ENCODE measurements around the gene CORO2A. TPM values are rescaled to one million over a fixed set of nuclear protein-coding genes. Genes with fewer than 3 reads are reported as not detected.

CORO2A gene
- total and polyA plus RNA-seq, 2 of the 8 experiments (the other 6 are each of a cell fraction or from before 2014, with no cell fraction given): 13.7 to 27.9 TPM

- peak overlapping the region; percentile 38; the same call in 1 of the 2 replicates for H3K27ac ChIP-seq (ENCODE audit: low read depth, low read length)
- H2BK20ac ChIP-seq (ENCODE audit: low read length): peak overlapping the region; percentile 48
- H4K91ac ChIP-seq (replicated peaks; ENCODE audit: insufficient read length, low read length): peak overlapping the region; percentile 83
- H3K36me3 ChIP-seq (ENCODE audit: control insufficient read depth in 2 of 4, insufficient read depth in 4 of 4, low read length in 3 of 4): peaks cover 0 to 3% (median 0%) of the 10 kb centered on the region in 4 experiments; a peak in 1 of 8 replicates
- H4K20me1 ChIP-seq (replicated peaks in 1 of 2; ENCODE audit: control insufficient read depth in 1 of 2, insufficient read depth in 2 of 2, low read length in 2 of 2): no peaks in the 10 kb centered on the region
- H3K23me2 ChIP-seq (ENCODE audit: low read depth, low read length): no peaks in the 10 kb centered on the region
- 0 out of 2 replicates have a peak overlapping the region, but pooled peaks have one; percentile 2 for H2BK15ac ChIP-seq (ENCODE audit: low read length)
- 0 out of 2 replicates have a peak overlapping the region, but pooled peaks have one; percentile 18 for H2AK5ac ChIP-seq (ENCODE audit: low read depth, low read length)
- TF ChIP-seq CBX8 (IDR thresholded peaks at IDR 0.05; ENCODE audit: borderline replicate concordance, low read depth, low read length) (no peak), TEAD4 (IDR thresholded peaks at IDR 0.05; ENCODE audit: low read depth, low read length) (no peak), CREB1 (IDR thresholded peaks at IDR 0.05) (no peak), SIX5 (IDR thresholded peaks at IDR 0.05; ENCODE audit: low read depth, low read length) (no peak)
- peaks cover 8 to 28% (median 17%) of the 10 kb centered on the region in 4 experiments for H3K4me1 ChIP-seq (replicated peaks in 1 of 4; ENCODE audit: control insufficient read depth in 3 of 4, insufficient read depth in 4 of 4, low read length in 3 of 4)
- no peak overlapping the region for H3K4ac ChIP-seq (replicated peaks; ENCODE audit: insufficient read length, low read depth, low read length)
- peak overlapping the region; percentile 13; the same call in 1 of the 2 replicates for H2BK5ac ChIP-seq (ENCODE audit: low read depth, low read length)
- peak overlapping the region; percentile 98; the same call in 1 of the 2 replicates for H2BK12ac ChIP-seq (ENCODE audit: low read depth, low read length)
- H3K56ac ChIP-seq (replicated peaks; ENCODE audit: insufficient read length, low read depth, low read length): no peak overlapping the region
- H3K14ac ChIP-seq (ENCODE audit: insufficient read length): no peak overlapping the region
- ChIA-PET POLR2A (ENCODE audit: partially characterized antibody) (interaction anchor here (0.7 to 4.0 kb wide), 10 partner anchors 9 to 135 kb away, joined by 3 to 27 read pairs (median 5); partner anchors contain the start of gene TBC1D2), CTCF (ENCODE audit: partially characterized antibody) (interaction anchor here (0.6 to 7.6 kb wide), 8 partner anchors 8 to 382 kb away, joined by 3 to 62 read pairs (median 6); partner anchors contain the start of gene CORO2A)
- WGBS, 2 experiments (ENCODE audit: extremely low coverage in 1 of 2, insufficient coverage in 1 of 2, insufficient read length in 1 of 2, insufficient replicate concordance in 2 of 2, low coverage in 1 of 2, low lambda C conversion rate in 2 of 2, missing lambda C conversion rate in 1 of 2): 77% methylated on average over 7 of the region's 7 CpGs; no CpG with 5 or more reads in 1 of the 2 experiments
- H3K79me2 ChIP-seq (ENCODE audit: control insufficient read depth in 1 of 2, insufficient read depth in 2 of 2, low read length in 2 of 2): no peaks in the 10 kb centered on the region
- no peak for FAIRE-seq
- peak overlapping the region; percentile 37 to 38; a peak in 3 of 4 replicates for H3K4me2 ChIP-seq (ENCODE audit: insufficient read depth in 1 of 2, low read depth in 2 of 2, low read length in 2 of 2)
- H2AFZ ChIP-seq (ENCODE audit: low read length): no peak overlapping the region
- H4K5ac ChIP-seq (ENCODE audit: insufficient read length, low read depth, low read length): no peak overlapping the region
- H3K9ac ChIP-seq (replicated peaks in 1 of 4; ENCODE audit: extremely low read depth in 1 of 4, low read depth in 3 of 4, low read length in 3 of 4): peak overlapping the region in 1 of 4 experiments; percentile 22; a peak in 1 of 7 replicates
- DNase-seq (ENCODE audit: low read depth in 1 of 2, low spot score in 2 of 2): no peak
- no peak overlapping the region for H4K8ac ChIP-seq (ENCODE audit: extremely low read depth, insufficient read depth, low read length)
- no peaks in the 10 kb centered on the region for H3K79me1 ChIP-seq (ENCODE audit: low read depth, low read length)
- H3K9me3 ChIP-seq (ENCODE audit: insufficient read depth in 2 of 2, low read depth in 1 of 2, low read length in 1 of 2): no peaks in the 10 kb centered on the region
- H3K23ac ChIP-seq (ENCODE audit: insufficient read length): no peak overlapping the region
- H3K18ac ChIP-seq (ENCODE audit: extremely low read depth, low read length): no peak overlapping the region
- peak overlapping the region in 1 of 4 experiments; percentile 23; a peak in 1 of 8 replicates for H3K4me3 ChIP-seq (ENCODE audit: extremely low read depth in 1 of 4, insufficient read depth in 2 of 4, low read depth in 3 of 4, low read length in 4 of 4)
- no peaks in the 10 kb centered on the region for H3K27me3 ChIP-seq (replicated peaks in 1 of 4; ENCODE audit: control insufficient read depth in 3 of 4, extremely low read depth in 1 of 4, insufficient read depth in 3 of 4, low read length in 3 of 4)
- H2BK120ac ChIP-seq (replicated peaks; ENCODE audit: low read depth, low read length): peak overlapping the region; percentile 47
Observed at GRCh38 chr9:98219364-98219716, 26.9 kb upstream of the CORO2A start.
